CD4-positive, alpha-beta T cell treated with Interleukin-12 subunit alpha and Interleukin-12 subunit beta, for 1 hour (primary cell): ENCODE data around the gene CMIP.
A peak's percentile ranks its signal among the peaks of the same experiment; 100 is the strongest.

Source experiments
- DNase-seq: peaks from one replicate; pipeline ENCODE4 v3.0.0-alpha.2; 2020

CMIP gene

DNA sequence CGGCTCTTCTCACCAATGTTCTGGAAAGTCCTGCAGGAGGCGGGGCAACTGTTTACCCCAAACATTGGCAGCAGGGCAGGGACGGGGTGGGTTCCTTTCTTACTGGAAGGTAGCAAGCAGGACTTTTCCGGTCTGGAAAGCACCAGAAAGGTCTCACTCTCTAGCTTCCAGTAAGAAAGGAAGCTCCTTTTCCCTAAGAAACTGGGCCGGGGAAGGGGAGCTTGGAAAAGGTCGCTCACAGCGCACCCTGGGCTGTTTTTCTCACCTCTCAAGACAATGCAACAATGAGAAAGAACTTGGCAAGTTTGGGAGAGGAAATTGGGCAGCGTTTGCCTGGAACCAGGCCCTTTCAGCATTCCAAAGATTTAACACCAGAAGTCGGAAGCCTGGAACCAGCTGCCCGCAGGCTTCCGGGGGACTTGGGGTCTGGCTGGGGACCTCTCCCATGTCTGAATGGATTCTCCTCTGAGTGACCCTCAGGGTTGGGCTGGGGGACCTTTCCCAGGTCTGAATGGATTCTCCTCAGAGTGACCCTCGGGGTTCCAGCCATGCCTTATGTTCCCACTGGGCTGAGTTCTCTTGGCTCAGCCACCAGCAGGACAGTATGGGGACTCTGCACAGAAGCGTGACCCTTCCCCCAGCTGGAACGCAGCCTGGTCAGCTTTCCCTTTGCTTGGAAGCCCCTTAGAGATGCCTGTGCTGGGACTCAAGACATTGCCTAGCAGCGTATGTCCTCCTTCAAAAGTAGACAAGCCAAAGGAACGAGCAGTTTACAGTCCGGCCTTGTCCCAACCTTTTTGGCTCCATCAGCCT, 167.9 kb downstream of the CMIP start:
- no peak for DNase-seq

DNA sequence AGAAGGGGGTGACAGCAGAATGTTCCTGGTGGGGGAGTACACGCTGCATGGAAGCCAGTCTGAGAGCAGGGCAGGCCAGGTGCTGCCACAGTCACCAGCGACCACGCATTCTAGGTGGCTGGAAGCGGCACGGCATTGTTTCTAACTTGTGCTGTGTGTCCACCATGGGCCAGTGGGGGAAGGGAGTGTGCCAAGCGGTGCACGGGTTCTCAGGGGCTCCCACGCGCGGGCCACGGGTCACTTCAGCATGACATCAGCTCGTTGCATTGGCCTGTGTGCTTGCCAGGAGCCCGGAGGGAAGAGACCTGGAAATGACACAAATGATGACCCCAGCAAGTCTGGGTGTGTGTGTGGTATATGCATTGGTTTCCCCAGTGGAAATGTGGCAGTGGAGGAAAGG, 169.6 kb downstream of the CMIP start:
- DNase-seq, result no peak

DNA sequence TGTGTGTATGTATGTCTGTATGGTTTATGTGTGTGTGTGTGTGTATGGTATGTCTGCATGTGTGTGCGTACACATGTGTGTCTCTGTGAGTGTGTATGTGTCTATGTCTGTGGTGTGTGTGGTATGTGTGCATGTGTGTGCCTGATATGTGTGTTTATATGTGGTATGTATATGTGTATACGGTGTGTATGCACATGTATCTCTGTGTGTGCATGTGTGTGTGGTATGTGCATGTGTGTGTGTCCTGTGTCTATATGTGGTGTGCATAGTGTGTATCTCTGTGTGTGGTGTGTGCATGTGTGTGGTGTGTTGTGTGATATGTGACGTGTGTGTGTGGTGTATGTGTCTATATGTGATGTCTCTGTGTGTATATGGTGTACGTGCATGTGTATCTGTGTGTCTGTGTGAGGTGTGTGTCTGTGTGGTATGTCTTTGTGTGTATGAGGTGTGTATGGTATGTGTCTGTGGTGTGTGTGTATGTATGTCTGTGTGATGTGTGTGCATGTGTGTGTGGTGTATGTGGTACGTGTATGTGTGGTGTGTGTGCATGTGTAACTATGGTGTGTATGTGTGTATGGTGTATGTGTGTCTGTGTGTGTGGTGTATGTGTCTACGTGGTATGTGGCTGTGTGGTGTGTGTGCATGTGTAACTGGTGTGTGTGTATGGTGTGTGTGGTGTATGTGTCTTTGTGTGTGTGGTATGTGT, 170.2 kb downstream of the CMIP start:
- no peak for DNase-seq

- no peak for DNase-seq
These were observed 170.8 kb downstream of the CMIP start for GRCh38 chr16:81615411-81615810.

- DNase-seq, result no peak
These were observed 171.2 kb downstream of the CMIP start for GRCh38 chr16:81615833-81616232.

DNA sequence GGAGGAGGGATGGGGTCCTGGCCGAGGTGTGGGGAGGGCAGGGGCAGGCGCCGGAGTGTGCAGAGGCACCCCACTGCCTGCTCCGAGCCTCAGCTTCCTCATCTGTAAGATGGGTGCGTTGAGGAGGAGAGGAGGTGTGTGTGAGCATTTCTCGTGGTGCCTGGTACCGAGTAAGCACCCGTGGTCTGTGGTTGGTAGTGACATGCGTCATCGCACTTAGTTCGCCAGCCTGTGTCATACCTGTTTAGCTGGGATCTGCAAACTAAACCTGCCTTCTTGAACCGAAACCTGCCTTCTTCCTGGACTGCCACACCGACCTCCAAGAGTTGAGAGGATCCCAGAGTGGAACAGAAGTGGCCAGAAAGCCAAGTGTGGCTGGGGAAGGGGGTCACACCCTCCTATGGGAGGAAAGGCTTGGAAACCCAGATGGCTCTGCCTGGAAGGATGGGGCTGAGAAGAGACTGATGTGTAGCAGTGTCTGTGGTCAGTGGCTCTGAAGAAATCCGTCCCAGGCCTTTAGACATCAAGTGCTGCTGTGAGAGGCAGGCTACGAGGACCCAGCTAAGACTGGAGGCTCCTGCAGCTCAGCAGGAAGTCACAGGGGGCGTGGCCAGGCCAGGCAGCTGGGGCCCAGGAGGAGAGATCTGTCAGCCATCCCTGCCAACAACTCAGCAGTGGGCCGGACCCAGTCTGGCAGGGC, 171.9 kb downstream of the CMIP start:
- DNase-seq, result peak; percentile 78

DNA sequence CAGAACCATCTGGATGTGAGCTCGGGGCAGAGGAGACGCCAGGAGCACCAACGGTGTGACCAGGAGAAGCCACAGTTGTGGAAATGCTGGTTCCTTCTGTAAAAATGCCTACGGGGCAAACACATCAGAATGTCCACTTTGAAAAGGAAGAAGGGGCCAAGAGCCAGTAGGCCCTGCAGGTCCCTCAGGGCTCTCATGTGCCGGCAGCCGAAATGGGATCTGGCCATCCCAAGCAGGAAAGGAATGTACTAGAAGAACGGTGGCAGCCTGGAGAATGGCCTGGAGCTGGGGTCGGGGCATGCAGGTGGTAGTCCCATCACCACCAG, 172.4 kb downstream of the CMIP start:
- no peak for DNase-seq

GRCh38 chr16:81618187-81618586, 173.6 kb downstream of the CMIP start:
- DNase-seq, result no peak

DNA sequence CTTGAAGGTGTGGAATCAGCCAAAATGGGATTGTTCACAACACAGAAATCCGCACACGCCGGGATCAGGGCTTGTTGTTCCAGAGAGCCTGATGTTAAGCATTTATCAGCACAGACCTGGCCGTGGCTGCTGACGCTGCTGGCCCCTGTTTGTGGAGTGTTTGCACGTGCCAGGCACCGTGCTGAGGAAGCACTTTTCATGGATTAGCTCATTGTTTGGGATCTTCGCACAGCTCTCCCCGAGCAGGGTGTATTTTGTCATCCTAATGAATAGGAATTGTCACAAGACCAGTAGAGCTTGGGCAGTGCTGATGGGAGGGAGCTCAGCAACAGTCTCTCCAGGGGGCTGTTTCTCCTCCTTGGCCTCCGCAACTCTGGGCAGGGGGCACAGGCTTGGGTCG, 174.1 kb downstream of the CMIP start:
- DNase-seq, result no peak

DNA sequence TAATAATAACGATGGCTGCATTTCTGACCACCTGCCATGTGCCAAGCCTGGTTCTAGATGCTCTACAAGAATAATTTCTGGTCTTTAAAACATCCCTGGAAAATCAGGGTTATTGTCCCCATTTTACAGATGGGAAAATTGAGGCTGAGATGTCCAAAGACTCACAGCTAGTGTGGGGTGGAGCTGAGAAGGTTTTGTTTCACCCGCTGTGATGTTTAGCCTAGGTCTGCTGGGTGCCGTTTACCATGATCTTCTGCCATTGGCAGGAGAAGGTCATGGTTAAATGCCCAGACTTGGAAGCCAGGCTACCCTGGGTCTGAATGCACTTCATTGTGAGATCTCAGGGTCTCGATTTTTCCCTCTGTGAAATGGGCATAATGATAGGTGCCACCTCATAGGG, 175.4 kb downstream of the CMIP start:
- DNase-seq, result no peak

DNA sequence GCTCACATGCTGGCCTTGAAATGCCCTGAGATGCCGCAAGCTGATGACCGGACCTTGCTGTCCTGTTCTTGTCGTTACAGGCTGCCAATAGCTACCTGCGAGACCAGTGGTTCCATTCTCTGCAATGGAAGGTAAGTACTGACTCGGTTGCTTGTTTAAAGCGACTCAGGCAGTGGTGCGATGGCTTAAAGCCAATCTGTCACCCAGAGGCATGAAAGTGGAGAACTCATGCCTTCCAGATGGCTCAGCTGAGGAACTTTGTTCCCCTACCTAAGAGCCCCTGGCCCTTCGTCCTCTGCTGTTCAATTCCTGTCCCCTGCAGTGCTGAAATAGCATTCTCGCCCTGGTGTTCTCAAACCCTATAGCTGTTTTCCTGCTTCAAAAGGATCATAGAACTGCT, 176.2 kb downstream of the CMIP start:
- DNase-seq, result no peak

GRCh38 chr16:81621496-81621895, 176.9 kb downstream of the CMIP start:
- DNase-seq, result no peak

- peak; percentile 68 for DNase-seq
These were observed 178.9 kb downstream of the CMIP start for GRCh38 chr16:81623365-81624102.

DNA sequence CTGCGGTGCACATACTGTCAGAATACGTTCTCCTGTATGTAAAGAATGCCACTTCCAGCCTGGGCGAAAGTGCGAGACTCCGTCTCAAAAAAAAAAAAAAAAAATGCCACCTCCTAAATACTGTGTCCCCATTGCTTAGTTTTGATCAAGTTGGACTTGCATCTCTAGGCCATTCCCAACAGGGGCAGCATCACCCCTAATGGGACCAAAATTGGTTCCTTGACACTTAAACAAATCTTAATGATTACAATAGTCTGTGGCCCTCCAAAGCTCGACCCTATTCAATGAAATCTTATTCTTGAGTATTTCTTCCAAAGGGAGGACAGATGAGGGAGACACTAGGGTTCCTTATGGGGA, 179.8 kb downstream of the CMIP start:
- DNase-seq, result no peak

DNA sequence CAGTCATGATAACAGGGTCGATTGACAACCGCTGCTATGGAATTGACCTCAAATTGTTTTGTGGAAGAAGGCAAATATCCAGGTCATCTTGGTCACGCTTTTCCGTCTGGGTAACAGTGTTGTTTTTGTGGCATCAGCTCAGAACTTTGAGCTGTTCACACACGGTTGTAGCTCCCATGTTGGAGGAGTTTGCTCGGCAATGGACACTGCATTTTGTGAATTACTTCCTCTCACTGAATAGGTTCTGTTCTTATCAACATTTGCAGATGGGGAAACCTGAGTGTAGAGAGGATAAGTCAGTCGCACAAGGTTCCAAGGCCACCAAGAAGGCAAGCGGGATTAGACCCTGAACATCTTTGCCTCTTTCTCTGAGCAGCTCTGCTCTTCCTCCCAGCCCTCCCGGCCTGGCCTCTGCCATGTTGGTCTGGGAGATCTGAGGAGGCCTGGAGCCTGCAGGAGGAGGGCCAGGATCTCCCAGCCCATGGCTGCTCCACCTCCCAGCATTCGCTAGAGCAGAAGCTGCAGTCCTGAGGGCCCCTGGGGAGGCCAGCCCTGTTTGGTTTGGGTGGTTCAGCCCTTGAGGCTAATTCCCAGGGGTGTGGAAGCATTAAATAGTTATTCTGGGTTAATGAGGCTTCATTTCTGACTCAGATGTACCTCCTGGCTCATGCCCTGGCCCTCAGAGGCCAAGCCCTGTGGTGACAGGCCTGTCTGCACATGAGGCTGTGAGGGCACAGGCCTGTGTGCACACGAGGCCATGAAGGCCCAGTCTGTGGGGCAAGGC, 180.3 kb downstream of the CMIP start:
- DNase-seq, result no peak

- DNase-seq, result no peak
These were observed 181.0 kb downstream of the CMIP start for GRCh38 chr16:81625544-81626153.

DNA sequence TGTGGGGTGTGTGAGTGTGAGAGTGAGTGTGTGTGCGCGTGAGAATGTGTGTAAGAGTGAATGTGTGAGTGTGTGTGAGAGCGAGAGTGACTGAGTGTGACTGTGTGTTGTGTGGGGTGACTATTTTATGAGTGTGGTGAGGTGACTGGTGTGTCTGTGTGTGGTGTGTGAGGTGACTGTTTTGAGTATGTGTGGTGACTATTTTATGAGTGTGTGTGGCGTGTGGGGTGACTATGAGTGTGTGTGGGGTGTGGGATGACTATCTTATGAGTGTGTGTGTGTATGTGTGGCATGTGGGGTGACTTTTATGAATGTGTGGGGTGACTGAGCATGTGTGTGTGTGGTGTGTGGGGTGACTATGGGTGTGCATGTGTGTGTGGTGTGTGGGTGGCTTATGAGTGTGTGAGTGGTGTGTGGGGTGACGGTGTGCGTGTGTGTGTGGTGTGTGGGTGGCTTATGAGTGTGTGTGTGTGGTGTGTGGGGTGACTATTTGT, 181.6 kb downstream of the CMIP start:
- no peak for DNase-seq

- DNase-seq, result no peak
These were observed 182.4 kb downstream of the CMIP start for GRCh38 chr16:81627024-81627423.

- DNase-seq, result no peak
These were observed 183.2 kb downstream of the CMIP start for GRCh38 chr16:81627729-81628244.

DNA sequence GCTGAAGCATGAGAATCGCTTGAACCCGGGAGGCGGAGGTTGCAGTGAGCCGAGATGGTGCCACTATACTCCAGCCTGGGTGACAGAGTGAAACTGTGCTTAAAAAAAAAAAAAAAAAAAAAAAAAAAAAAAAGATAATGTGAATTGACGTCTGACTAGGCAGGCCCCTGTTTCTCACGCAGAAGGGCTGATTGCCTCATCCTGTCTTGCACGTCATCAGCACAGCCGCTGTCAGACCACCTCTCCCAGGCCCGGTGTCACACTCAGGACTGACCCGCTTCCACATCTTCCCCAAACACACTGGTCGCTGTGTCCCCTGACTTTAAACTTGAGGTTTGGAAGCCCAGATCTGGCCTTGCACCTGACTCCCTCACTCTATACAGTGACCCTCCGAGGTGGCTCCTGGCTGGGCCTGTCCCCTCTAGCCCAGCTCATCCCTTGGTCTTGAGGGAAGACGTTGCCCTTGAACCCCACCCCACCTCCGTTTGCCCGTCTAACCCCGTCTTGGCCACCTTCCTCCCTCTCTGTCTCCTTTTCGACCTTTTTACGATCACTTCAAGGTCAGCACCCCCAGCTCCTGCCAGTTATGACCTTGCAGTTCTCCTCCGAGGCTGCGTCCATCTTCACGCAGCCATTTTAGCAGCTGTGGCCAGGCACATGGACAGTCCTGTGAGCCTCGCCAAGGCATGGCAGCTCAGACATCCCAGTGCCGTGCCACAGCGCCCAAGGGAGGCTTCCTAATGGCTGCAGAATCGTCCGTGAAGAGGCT, 184.6 kb downstream of the CMIP start:
- no peak for DNase-seq
